ENCODE results near the gene MYLK. TPM values are rescaled to one million over a fixed set of nuclear protein-coding genes. Genes with fewer than 3 reads are reported as not detected.
"Not testable (repeated sequence)": the region's sequence is repeated elsewhere in the genome, so short reads cannot be mapped to it uniquely, and the experiment has no call there.

The MYLK gene
- total RNA-seq, 2 experiments from 2014 or later: not detected

DNA sequence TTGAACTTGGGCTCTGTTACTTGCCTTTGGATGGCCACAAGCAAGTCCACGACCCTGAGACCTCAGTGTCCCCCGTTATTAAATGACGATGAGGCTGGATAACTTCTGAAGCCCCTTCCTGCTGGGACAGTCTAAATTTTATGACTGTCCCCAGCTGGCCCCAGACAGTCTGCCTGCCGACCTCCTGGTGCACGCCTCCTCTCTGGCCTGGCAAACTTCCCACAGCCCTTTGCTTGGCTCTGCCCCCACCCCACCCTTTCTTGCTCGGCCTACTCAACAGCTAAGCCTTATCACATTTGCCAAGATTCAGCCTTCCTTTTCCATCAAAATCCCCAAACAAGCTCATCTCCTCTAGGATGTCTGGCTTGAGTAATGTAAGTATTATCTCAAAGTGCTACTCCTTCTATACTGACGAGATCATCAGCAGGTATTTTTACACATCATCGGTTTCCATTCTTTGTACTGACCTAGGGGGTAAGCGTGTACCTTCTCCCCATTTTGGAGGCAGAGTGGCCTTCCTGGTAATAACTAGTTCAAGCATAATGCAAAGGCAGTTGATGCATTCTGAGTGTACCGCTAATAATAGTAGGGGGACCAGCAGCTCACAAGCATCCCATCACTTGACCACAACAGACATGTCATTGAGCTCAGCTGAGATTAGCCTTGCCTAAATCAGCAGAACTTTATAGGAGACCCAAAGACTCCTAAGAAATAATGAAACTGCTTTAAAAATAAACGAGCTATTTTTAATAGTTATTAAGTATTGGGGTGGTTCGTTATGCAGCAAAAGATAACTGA lies 178.4 kb downstream of the MYLK start:
- Mint-ChIP-seq H3K27me3 (ENCODE audit: low read depth) (no peaks in the 10 kb centered on the region), H3K36me3 (ENCODE audit: low read depth) (no peaks in the 10 kb centered on the region), H3K9me3 (no peaks in the 10 kb centered on the region), H3K4me3 (no peak overlapping the region), H3K4me1 (ENCODE audit: low read depth) (no peaks in the 10 kb centered on the region), H3K27ac (no peak overlapping the region)
- CTCF ChIA-PET: interaction anchor here (0.8 to 2.0 kb wide), 3 partner anchors 11 to 64 kb away, joined by 3 to 5 read pairs (median 3); no protein-coding TSS in a partner anchor
- intact Hi-C loops (cut with micrococcal nuclease): no loop called here
- no peak for DNase-seq

DNA sequence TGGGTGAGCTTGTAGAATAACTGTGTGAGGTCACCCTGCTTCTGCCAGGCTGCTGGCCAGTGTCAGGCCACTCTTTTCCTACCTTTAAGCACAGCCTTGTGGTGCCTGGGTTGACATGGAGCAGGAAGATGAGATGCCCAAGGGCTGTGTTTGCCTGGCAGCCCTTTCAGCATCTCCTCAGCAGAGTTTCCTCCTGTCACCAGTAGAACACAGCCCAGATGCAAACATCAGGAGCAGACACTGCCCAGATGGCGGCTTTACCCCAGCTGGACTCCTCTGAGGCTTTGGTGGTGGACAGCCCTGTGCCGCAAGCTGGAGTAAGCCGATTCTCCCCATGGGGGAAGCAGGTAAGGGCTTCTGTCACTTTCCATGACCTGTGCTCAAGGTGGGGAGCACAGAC lies 180.5 kb downstream of the MYLK start:
- H3K4me1 Mint-ChIP-seq (ENCODE audit: low read depth); CTCF ChIA-PET; H3K4me3 Mint-ChIP-seq; H3K27ac Mint-ChIP-seq; H3K36me3 Mint-ChIP-seq (ENCODE audit: low read depth); H3K9me3 Mint-ChIP-seq; H3K27me3 Mint-ChIP-seq (ENCODE audit: low read depth); DNase-seq; intact Hi-C loops (cut with micrococcal nuclease): not testable (repeated sequence)

DNA sequence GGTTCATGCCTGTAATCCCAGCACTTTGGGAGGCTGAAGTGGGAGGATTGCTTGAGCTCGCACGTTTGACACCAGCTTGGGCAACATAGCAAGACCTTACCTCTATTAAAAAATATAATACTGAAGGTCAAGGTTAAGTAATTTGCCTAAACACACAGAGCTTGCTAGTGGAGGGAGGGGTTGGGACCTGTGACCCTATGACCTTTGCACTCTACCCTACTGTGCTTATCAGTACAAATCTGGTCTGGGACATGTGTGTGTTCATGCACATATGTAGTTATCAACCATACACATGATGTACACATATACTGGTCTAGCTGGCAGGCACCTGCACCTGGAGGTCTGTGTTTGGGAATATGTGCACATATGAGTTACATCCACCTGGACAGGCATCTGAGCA lies 181.4 kb downstream of the MYLK start:
- no peaks in the 10 kb centered on the region for H3K4me1 Mint-ChIP-seq (ENCODE audit: low read depth)
- CTCF ChIA-PET: interaction anchor here (0.7 to 2.1 kb wide), 5 partner anchors 8 to 60 kb away, joined by 3 to 8 read pairs (median 3); no protein-coding TSS in a partner anchor
- no peak overlapping the region for H3K4me3 Mint-ChIP-seq
- intact Hi-C loops (cut with micrococcal nuclease): loop anchor here (1.0 kb wide), 1 partner anchor 60 kb away; no protein-coding TSS in a partner anchor
- DNase-seq: no peak
- no peaks in the 10 kb centered on the region for H3K9me3 Mint-ChIP-seq
- H3K27ac Mint-ChIP-seq: no peak overlapping the region
- H3K36me3 Mint-ChIP-seq (ENCODE audit: low read depth): no peaks in the 10 kb centered on the region
- no peaks in the 10 kb centered on the region for H3K27me3 Mint-ChIP-seq (ENCODE audit: low read depth)

DNA sequence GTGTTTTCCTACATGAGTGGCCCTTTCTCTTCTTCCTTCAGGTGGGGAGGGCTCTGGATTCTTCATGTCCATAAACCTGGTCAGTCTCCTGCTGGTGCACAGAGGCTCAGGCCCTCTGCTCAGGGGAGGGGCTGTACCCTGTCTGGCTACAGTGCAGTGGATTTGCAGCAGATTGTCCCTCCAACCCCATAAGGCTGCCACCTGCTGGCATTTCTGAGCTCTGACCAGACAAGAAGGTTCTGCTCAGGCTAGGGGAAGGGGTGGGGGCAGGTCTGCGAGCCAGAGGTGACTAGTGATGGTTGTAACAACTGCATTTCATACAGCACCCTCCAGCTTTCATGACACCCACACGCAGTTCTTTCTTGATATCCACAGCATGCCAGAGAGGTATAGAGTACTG lies 182.1 kb downstream of the MYLK start:
- peak; percentile 51 for DNase-seq
- not testable (repeated sequence) for H3K4me1 Mint-ChIP-seq (ENCODE audit: low read depth); H3K9me3 Mint-ChIP-seq; H3K27me3 Mint-ChIP-seq (ENCODE audit: low read depth); H3K27ac Mint-ChIP-seq; H3K4me3 Mint-ChIP-seq; H3K36me3 Mint-ChIP-seq (ENCODE audit: low read depth)
- intact Hi-C loops (cut with micrococcal nuclease): loop anchor here (1.0 kb wide), 1 partner anchor 60 kb away; no protein-coding TSS in a partner anchor
- CTCF ChIA-PET: interaction anchor here (0.7 to 2.1 kb wide), 6 partner anchors 8 to 60 kb away, joined by 3 to 8 read pairs (median 3); no protein-coding TSS in a partner anchor

DNA sequence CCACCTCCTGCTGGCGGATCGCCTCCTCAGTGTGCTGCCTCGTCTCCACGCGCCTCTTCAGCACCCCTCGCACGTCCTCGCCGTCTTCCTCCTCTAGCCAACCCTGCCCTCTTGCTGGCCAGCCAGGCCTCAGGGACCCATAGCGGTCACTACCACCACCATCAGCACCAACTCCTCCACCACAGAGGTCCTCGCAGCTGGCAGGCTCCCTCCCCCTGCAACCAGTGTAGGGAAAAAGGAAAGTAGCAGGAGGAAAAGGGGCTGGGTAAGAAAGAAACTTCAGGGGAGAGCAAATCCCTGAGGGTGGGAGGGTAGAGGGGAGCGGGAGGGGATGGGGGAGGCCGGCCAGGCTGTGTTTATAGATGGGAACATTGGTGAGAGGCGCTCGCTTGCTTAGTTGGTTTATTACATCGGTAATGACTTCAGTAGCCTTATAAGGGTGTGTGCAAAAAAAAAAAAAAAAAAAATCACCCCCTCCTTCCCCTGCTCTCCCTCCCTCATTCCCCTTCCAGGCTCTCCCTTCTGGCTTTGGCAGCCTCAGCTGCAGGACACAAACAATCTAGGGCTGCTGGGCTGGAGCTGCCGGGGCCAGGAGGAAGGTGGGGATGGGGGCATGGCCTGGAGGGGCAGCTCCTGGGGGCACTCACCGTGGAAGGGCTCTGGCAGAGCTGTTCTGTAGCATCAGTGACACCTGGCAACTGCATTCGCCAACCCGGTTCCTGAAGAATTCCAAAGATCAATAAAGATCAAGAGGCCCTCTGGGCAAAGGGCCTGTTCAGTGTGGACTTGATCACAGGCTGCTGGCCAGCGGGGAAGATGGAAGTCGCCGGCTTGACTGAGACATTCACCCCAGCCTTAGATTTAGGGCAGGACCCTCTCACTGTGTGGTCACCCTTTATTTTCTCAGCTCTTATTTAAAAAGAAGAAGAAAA lies 183.1 kb downstream of the MYLK start:
- intact Hi-C loops (cut with micrococcal nuclease): no loop called here
- no peak overlapping the region for H3K27ac Mint-ChIP-seq
- DNase-seq: no peak
- H3K9me3 Mint-ChIP-seq: no peaks in the 10 kb centered on the region
- no peaks in the 10 kb centered on the region for H3K4me1 Mint-ChIP-seq (ENCODE audit: low read depth)
- CTCF ChIA-PET: interaction anchor here (1.1 to 2.1 kb wide), 3 partner anchors 12 to 49 kb away, joined by 3 to 8 read pairs (median 6); no protein-coding TSS in a partner anchor
- no peak overlapping the region for H3K4me3 Mint-ChIP-seq
- H3K27me3 Mint-ChIP-seq (ENCODE audit: low read depth): no peaks in the 10 kb centered on the region
- no peaks in the 10 kb centered on the region for H3K36me3 Mint-ChIP-seq (ENCODE audit: low read depth)

DNA sequence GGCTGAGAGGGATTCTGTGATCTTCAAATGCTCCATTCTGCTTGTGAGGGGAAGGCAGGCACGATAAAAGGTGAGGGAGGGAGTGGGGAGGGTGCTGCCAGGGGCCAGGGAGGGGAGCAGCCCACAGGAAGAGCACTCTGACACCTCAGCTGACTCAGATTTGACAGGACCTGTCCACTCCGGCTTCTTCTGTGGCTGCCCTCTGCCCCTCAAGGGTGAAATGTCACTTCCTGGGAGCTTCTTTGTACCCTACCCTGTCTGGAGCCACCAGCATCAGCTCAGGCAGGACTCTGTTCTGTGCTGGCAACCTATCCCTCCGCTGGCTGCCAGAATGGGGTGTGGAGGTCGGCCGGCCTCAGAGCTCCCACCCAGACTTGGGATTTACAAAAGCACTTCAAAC lies 185.3 kb downstream of the MYLK start:
- Mint-ChIP-seq H3K9me3 (no peaks in the 10 kb centered on the region), H3K27me3 (ENCODE audit: low read depth) (no peaks in the 10 kb centered on the region), H3K4me3 (no peak overlapping the region), H3K36me3 (ENCODE audit: low read depth) (no peaks in the 10 kb centered on the region), H3K4me1 (ENCODE audit: low read depth) (no peaks in the 10 kb centered on the region), H3K27ac (no peak overlapping the region)
- CTCF ChIA-PET: interaction anchor here (1.9 kb wide), 1 partner anchor 47 kb away, joined by 8 read pairs; no protein-coding TSS in a partner anchor
- intact Hi-C loops (cut with micrococcal nuclease): no loop called here
- DNase-seq: no peak

DNA sequence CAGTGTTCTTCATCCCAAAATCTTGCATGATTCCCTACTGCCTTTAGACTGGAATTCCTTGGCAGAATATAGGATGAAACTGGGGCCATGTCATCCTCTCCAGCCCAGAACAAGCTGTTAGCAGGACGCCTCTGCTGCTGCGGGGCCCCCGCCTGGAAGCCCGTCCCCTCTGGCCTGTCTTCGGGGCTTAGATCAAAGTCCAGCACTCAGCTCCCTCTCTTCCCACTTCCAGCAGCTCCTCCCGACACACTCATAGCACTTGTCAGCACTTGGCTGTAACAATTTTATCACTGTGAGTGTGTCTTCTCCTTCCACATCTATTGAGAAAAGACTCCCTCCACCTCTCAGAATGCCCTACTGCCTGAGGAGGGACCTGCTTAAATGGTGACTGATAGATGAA lies 187.3 kb downstream of the MYLK start:
- no peak overlapping the region for H3K4me3 Mint-ChIP-seq
- H3K36me3 Mint-ChIP-seq (ENCODE audit: low read depth): no peaks in the 10 kb centered on the region
- no peak overlapping the region for H3K27ac Mint-ChIP-seq
- H3K9me3 Mint-ChIP-seq: no peaks in the 10 kb centered on the region
- CTCF ChIA-PET: interaction anchor here (0.9 to 1.6 kb wide), 2 partner anchors 27 to 45 kb away, joined by 3 to 5 read pairs; no protein-coding TSS in a partner anchor
- H3K27me3 Mint-ChIP-seq (ENCODE audit: low read depth): no peaks in the 10 kb centered on the region
- no peak for DNase-seq
- no peaks in the 10 kb centered on the region for H3K4me1 Mint-ChIP-seq (ENCODE audit: low read depth)
- intact Hi-C loops (cut with micrococcal nuclease): no loop called here

DNA sequence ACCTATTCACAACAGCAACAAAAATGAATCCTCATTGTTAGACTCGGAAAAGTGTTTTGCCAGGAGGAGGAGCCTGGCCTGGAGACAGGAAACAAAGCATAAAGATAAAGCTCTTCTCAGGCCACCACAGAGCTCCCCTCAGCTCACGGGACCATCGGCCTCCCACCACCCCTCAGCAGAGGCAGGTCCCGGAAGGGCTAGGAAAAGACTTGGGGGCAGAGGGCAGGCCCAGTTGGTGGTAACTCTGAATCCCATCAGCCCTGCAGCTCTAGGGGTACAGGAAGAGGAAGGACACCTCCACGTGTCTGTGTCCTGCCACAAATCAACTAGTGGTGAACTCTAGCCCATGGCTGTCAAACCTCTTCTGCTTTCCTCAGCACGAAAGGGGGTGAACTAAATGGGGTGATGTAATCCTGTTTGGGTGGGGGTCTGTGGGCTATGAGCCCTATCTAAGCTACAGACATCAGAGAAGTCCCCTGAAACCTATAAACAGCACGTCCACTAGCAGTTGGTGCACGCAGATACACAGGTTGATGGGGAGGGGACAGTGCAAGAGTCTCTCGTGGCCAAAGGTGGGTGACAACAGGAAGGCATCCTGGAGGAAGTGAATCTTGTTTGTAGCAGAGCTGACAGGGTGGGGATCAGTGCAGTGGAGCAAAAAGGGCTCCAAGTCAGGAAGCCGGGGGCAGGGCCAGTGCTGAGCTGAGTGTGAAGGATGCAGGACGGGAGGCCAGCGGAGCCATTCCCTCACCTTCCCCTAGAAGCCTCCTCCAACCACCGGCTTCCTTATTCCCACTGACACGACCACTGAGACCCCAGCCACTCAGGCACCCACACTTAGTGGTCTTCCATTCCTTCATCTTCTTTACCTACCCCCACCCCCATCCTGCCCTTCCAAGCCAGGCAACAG lies 188.1 kb downstream of the MYLK start:
- Mint-ChIP-seq H3K27me3 (ENCODE audit: low read depth) (no peaks in the 10 kb centered on the region), H3K4me3 (no peak overlapping the region), H3K27ac (no peak overlapping the region), H3K4me1 (ENCODE audit: low read depth) (no peaks in the 10 kb centered on the region), H3K9me3 (no peaks in the 10 kb centered on the region), H3K36me3 (ENCODE audit: low read depth) (no peaks in the 10 kb centered on the region)
- intact Hi-C loops (cut with micrococcal nuclease): no loop called here
- DNase-seq: no peak
- CTCF ChIA-PET: interaction anchor here (0.9 to 1.2 kb wide), 2 partner anchors 44 to 54 kb away, joined by 3 read pairs; no protein-coding TSS in a partner anchor

DNA sequence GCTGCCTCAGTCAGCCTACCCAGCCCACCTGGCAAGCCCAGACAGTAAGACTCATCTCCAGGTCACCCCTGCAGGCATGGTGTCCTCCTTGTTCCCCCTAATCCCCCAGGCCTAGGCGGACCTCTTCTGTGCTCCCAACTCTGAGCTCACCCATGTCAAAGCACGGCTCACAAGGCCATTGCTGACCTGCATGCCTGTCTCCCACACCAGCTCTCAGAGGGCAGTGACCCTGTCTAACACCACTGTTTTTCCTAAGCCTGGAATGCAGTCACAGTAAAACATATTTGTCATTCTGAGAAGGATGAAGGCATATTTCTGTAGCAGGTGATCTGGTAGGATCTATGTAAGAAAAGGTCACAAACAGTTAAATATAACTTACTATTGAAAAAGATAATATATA lies 189.0 kb downstream of the MYLK start:
- Mint-ChIP-seq H3K9me3 (no peaks in the 10 kb centered on the region), H3K4me3 (no peak overlapping the region), H3K4me1 (ENCODE audit: low read depth) (no peaks in the 10 kb centered on the region), H3K27me3 (ENCODE audit: low read depth) (no peaks in the 10 kb centered on the region), H3K36me3 (ENCODE audit: low read depth) (no peaks in the 10 kb centered on the region), H3K27ac (no peak overlapping the region)
- intact Hi-C loops (cut with micrococcal nuclease): no loop called here
- no peak for DNase-seq
- CTCF ChIA-PET: interaction anchor here (1.1 to 1.2 kb wide), 2 partner anchors 12 to 53 kb away, joined by 3 read pairs; no protein-coding TSS in a partner anchor

DNA sequence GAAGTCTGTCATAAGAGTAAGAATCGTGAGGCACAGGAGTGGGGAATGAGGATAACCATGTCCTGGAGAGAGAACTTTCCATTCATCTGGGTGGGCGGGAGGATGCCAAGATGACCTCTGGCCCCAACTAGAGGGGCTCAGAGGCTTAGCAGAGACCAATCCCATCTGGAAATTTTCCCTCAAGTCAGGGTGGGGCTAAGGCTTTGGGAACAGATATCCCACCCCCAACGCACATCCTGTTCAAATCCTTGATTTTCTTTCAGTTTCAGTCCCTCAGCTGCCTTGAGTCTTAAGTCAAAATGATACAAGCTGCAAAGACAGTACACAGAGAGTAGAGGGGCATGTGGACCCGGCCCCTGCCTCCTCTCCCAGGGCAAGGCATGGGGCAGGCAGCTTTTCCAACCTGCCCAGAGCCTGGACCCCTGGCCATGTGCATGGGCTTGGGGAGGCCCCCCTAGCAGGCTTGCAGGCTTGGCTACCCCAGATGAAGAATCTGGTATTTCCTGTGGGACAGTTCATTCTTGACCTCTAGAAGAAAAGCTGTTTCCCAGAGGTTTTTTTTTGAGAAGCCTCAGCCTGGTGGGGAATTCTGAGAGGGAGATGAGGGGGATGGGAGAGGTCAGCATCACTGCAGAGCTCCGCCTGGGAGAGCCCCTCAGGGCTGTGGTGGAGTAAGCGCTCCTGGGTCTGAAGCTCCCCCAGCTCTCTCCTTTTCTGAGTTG lies 189.6 kb downstream of the MYLK start:
- H3K36me3 Mint-ChIP-seq (ENCODE audit: low read depth): no peaks in the 10 kb centered on the region
- no peaks in the 10 kb centered on the region for H3K27me3 Mint-ChIP-seq (ENCODE audit: low read depth)
- H3K4me1 Mint-ChIP-seq (ENCODE audit: low read depth): no peaks in the 10 kb centered on the region
- H3K4me3 Mint-ChIP-seq: no peak overlapping the region
- intact Hi-C loops (cut with micrococcal nuclease): no loop called here
- CTCF ChIA-PET: interaction anchor here (1.1 to 1.2 kb wide), 2 partner anchors 13 to 53 kb away, joined by 3 read pairs; no protein-coding TSS in a partner anchor
- no peaks in the 10 kb centered on the region for H3K9me3 Mint-ChIP-seq
- H3K27ac Mint-ChIP-seq: no peak overlapping the region
- no peak for DNase-seq

DNA sequence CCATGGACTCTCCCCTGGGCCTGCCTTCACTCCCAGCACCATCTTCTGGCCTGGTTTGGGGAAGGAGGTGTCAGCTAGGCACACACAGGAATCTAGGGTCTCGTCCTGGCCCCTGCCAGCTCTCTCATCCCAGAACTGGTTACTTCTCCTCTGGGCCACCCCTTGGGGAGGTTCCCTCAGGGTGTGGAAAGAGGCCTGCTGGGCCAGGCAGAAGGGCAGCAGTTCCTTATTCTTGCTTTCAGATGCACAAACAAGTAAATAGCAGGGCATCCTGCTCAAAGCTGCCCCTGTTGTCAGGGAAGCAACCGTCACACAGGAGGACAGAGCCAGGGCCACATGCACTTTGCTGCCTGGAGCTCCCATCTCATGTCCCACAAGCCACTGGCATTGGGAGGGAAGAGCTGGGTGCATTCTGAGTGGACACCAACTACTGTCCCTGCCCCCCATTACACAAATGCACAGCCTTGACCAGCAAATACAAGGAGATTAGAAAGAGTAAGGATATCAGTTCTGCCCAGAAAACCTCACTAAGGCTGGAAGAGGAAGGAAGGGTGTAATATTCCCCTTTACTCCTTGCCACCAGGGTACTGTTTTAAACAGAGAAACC lies 190.4 kb downstream of the MYLK start:
- intact Hi-C loops (cut with micrococcal nuclease): no loop called here
- Mint-ChIP-seq H3K4me1 (ENCODE audit: low read depth) (no peaks in the 10 kb centered on the region), H3K4me3 (no peak overlapping the region), H3K27me3 (ENCODE audit: low read depth) (no peaks in the 10 kb centered on the region), H3K9me3 (no peaks in the 10 kb centered on the region), H3K27ac (no peak overlapping the region), H3K36me3 (ENCODE audit: low read depth) (no peaks in the 10 kb centered on the region)
- no peak for DNase-seq
- CTCF ChIA-PET: interaction anchor here (1.2 kb wide), 1 partner anchor 31 kb away, joined by 5 read pairs; no protein-coding TSS in a partner anchor

Data from activated naive CD4-positive, alpha-beta T cell treated with anti-CD3 and anti-CD28 coated beads for 36 hours (primary cell).